ENCODE data around the gene TP63. TPM values are rescaled to one million over a fixed set of nuclear protein-coding genes. Genes with fewer than 3 reads are reported as not detected.

Gene TP63
- total RNA-seq, 2 donors from 2014 or later: not detected

DNA sequence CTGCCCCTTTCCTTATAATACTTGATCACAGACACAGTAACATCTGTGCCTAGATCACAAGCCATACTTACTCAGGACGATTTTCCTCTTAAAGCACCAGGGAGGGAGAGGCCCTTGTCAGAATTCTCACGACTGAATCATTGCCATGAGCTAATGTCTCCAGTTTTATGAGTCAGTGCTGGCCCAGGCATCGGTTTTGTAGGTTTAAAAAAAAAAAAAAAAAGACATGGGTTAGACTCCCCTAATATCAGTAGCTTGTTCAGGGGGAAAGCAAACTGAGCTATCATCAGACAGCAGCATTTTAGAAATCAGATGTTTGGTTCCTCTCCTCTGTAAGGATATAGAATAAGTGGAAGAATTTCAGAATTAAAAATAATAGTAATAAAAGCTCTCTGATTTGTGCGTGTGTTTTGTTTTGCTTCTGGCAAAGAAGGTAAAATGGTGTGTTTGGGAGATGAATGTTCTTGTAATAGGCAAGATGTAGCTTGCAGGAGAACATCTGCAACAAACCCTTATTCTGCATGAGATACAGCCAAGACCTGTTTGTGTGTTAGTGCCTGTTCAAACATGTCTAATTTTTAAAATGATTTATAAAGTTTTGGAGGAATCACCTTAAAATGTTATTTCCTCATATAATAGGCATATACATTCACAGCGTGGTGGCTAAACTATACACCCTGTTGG is 193.6 kb downstream of the TP63 start:
- Histone ChIP-seq H3K36me3 (replicated peaks in 1 of 2; ENCODE audit: insufficient read depth in 1 of 2, low read depth in 2 of 2) (no peaks in the 10 kb centered on the region), H3K27me3 (no peaks in the 10 kb centered on the region), H3K27ac (no peak overlapping the region), H3K4me1 (no peaks in the 10 kb centered on the region), H3K9me3 (no peaks in the 10 kb centered on the region), H3K4me3 (no peak overlapping the region)
- no peak for TF ChIP-seq POLR2A (IDR thresholded peaks at IDR 0.05)
- TF ChIP-seq, protein P1, sequence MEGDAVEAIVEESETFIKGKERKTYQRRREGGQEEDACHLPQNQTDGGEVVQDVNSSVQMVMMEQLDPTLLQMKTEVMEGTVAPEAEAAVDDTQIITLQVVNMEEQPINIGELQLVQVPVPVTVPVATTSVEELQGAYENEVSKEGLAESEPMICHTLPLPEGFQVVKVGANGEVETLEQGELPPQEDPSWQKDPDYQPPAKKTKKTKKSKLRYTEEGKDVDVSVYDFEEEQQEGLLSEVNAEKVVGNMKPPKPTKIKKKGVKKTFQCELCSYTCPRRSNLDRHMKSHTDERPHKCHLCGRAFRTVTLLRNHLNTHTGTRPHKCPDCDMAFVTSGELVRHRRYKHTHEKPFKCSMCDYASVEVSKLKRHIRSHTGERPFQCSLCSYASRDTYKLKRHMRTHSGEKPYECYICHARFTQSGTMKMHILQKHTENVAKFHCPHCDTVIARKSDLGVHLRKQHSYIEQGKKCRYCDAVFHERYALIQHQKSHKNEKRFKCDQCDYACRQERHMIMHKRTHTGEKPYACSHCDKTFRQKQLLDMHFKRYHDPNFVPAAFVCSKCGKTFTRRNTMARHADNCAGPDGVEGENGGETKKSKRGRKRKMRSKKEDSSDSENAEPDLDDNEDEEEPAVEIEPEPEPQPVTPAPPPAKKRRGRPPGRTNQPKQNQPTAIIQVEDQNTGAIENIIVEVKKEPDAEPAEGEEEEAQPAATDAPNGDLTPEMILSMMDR (IDR thresholded peaks at IDR 0.05): no peak
- intact Hi-C loops (cut with DNase I): no loop called here
- DNase-seq (no peak), ATAC-seq (no peak)
- 45 to 49% methylated on average over 5 of the region's 5 CpGs for WGBS, 2 donors

DNA sequence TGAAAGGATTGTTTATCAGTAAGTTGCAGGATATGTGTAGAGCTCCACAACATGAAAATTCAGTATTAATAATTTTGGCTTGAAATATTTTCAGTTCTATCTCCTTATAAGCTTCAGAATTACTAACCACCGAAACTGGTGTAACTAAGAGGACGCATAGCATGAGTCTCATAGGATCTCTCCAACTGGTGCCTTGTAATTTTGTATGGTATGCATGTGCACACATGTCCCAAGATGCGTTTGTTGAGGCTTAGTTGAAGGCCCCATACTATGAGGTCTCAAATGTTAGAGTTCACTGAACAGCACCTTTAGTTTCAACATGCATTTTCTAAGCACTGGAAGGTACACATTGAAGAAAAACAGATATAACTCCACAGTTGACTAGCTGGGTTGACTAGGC is 195.4 kb downstream of the TP63 start:
- Histone ChIP-seq H3K27ac (no peak overlapping the region), H3K4me1 (no peaks in the 10 kb centered on the region), H3K9me3 (no peaks in the 10 kb centered on the region), H3K27me3 (no peaks in the 10 kb centered on the region), H3K4me3 (no peak overlapping the region), H3K36me3 (replicated peaks in 1 of 2; ENCODE audit: insufficient read depth in 1 of 2, low read depth in 2 of 2) (no peaks in the 10 kb centered on the region)
- DNase-seq (no peak), ATAC-seq (no peak)
- WGBS, 2 donors: 84 to 85% methylated on average over 3 of the region's 3 CpGs
- intact Hi-C loops (cut with DNase I): no loop called here
- TF ChIP-seq, protein P1 (IDR thresholded peaks at IDR 0.05): no peak
- TF ChIP-seq POLR2A (IDR thresholded peaks at IDR 0.05): no peak

DNA sequence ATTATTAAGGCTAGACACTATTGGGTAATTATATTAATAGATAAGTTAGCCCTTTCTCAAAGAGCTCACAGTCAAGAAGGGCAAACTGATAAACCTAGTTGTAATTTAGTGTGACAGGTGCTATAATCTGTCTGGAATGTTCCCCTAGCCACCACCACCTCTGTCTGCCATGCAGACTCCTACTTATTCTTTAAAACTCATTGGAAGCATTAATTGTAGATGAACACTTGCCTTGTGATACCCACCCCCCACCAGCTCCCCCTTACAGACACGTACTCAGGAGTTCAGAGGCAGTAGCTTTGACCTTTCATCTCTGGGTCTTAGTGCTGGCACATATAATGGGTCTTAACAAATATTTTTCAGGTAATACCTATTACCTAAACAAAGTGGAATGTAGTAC is 195.9 kb downstream of the TP63 start:
- no peaks in the 10 kb centered on the region for H3K27me3 ChIP-seq
- H3K36me3 ChIP-seq (replicated peaks in 1 of 2; ENCODE audit: insufficient read depth in 1 of 2, low read depth in 2 of 2): no peaks in the 10 kb centered on the region
- no peak overlapping the region for H3K27ac ChIP-seq
- no peaks in the 10 kb centered on the region for H3K9me3 ChIP-seq
- intact Hi-C loops (cut with DNase I): no loop called here
- 50 to 75% methylated on average over 1 of the region's 1 CpG for WGBS, 2 donors
- no peak for ATAC-seq
- no peak for TF ChIP-seq POLR2A (IDR thresholded peaks at IDR 0.05)
- TF ChIP-seq, protein P1 (IDR thresholded peaks at IDR 0.05): no peak
- H3K4me1 ChIP-seq: no peaks in the 10 kb centered on the region
- H3K4me3 ChIP-seq: no peak overlapping the region
- no peak for DNase-seq

DNA sequence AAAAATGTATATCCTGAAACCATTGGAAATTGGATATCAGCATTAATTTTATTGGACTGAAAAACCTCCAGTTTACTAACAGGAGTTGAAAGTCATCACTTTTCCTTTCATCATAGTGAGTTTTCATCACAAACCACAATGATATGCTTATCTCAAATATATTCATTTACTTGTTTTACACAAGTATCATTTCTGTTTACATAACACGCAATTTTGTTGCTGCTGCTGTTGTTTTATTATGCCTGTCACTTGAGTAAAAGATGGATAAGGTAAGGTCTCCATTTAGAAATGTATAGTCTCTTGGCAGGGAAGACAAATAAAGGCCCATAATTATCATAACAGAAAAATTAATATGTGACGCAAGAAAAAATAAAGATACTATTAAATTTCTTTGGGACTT is 199.2 kb downstream of the TP63 start:
- Histone ChIP-seq H3K27ac (no peak overlapping the region), H3K36me3 (replicated peaks in 1 of 2; ENCODE audit: insufficient read depth in 1 of 2, low read depth in 2 of 2) (no peaks in the 10 kb centered on the region), H3K4me3 (no peak overlapping the region), H3K9me3 (no peaks in the 10 kb centered on the region), H3K27me3 (no peaks in the 10 kb centered on the region), H3K4me1 (no peaks in the 10 kb centered on the region)
- no peak for DNase-seq
- 57 to 62% methylated on average over 2 of the region's 2 CpGs for WGBS, 2 donors
- TF ChIP-seq, protein P1 (IDR thresholded peaks at IDR 0.05): no peak
- intact Hi-C loops (cut with DNase I): no loop called here
- no peak for ATAC-seq

DNA sequence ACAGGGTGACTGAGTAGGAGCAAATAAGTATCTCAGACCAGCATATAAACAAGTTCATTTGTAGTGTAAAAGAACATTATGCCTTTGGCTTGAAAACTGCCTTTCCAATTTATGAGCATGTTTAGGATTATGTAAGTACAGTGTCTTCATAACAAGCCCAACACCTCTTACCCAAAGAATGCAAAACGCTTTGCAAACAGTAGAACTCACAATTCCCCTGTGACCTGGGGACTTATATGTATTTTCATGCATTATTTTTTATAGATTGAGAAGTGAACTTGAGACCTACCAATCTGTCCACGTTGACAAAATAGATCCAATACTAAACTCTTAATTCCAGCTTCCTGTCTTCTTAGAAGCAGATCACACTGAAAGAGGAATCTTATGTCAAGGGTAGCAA is 202.1 kb downstream of the TP63 start:
- Histone ChIP-seq H3K36me3 (replicated peaks in 1 of 2; ENCODE audit: insufficient read depth in 1 of 2, low read depth in 2 of 2) (no peaks in the 10 kb centered on the region), H3K27me3 (no peaks in the 10 kb centered on the region), H3K4me1 (no peaks in the 10 kb centered on the region), H3K27ac (no peak overlapping the region), H3K4me3 (no peak overlapping the region), H3K9me3 (no peaks in the 10 kb centered on the region)
- ATAC-seq (no peak), DNase-seq (no peak)
- WGBS, 2 donors: 44 to 49% methylated on average over 2 of the region's 2 CpGs
- no peak for TF ChIP-seq POLR2A (IDR thresholded peaks at IDR 0.05)
- TF ChIP-seq, protein P1 (IDR thresholded peaks at IDR 0.05): no peak
- intact Hi-C loops (cut with DNase I): no loop called here

Measured in body of pancreas (tissue), 4 donors.